Uterus (tissue), 2 donors: Measurements from ENCODE around the gene EIF5A.

Experiments
- POLR2A ChIP-seq, 2 donors: fragments of 450-650 bp; IDR thresholded peaks; one replicate each; pipeline ENCODE4 v1.6.1; 2016; ENCODE audit warnings: antibody characterized with exemption in 2 of 2, mild to moderate bottlenecking in 1 of 2, moderate library complexity in 1 of 2
- TF ChIP-seq, protein P1 (sequence below), 4 experiments: fragments of 200-600 bp in 2 of 4; fragments of 450-650 bp in 2 of 4; sonication (generic) in 2 of 4; IDR thresholded peaks; one replicate each; pipeline ENCODE4 v1.5.1; 2016 to 2019; ENCODE audit warnings: antibody characterized with exemption in 4 of 4, mild to moderate bottlenecking in 2 of 4, moderate library complexity in 1 of 4

DNA sequence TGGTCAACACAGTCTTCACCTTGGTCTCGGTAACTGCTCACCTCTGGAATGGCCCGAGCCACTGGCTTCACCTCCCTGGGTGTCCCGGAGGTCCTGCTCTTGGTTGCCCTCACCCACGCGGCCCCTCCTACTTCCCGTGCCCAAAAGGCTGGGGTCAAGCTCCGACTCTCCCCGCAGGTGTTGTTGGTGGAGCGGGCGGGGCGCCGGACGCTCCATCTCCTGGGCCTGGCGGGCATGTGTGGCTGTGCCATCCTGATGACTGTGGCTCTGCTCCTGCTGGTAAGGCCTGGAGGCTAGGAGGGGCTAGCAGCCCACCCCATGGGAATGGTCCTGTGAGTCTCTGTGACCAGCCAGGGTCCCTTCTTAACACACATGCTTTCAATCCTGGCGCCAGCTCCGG, 22.5 kb upstream of the EIF5A start:
- TF ChIP-seq, protein P1, sequence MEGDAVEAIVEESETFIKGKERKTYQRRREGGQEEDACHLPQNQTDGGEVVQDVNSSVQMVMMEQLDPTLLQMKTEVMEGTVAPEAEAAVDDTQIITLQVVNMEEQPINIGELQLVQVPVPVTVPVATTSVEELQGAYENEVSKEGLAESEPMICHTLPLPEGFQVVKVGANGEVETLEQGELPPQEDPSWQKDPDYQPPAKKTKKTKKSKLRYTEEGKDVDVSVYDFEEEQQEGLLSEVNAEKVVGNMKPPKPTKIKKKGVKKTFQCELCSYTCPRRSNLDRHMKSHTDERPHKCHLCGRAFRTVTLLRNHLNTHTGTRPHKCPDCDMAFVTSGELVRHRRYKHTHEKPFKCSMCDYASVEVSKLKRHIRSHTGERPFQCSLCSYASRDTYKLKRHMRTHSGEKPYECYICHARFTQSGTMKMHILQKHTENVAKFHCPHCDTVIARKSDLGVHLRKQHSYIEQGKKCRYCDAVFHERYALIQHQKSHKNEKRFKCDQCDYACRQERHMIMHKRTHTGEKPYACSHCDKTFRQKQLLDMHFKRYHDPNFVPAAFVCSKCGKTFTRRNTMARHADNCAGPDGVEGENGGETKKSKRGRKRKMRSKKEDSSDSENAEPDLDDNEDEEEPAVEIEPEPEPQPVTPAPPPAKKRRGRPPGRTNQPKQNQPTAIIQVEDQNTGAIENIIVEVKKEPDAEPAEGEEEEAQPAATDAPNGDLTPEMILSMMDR (IDR thresholded peaks at IDR 0.05) = no peak
- TF ChIP-seq POLR2A (IDR thresholded peaks at IDR 0.05) = no peak
